ENCODE results near the gene CDK14. TPM values are rescaled to one million over a fixed set of nuclear protein-coding genes. Genes with fewer than 3 reads are reported as not detected.

CDK14 gene
- total and polyA plus RNA-seq, 2 donors (not counting 1 experiment from before 2014, with no cell fraction given), result 42.1 to 167 TPM

DNA sequence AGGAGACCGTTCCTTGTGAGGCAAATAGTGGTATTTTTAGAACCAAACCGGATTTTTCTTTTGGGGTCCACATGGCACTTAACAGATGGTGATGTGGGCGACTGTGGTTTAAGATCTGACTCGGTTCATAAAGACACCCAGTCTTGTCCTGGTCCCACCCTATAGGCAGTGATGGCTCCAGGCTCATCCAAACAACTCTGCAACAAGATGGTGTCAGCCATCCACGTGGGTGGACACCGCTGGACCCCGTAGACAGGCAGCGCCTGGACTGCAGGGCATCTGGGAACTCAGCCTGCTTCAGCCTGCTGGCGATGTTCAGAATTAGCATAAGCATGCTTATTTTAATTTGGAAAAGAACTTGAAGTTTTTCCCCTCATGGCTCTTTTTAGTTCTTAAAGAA, 409.7 kb downstream of the CDK14 start:
- no peaks in the 10 kb centered on the region for H3K27me3 Mint-ChIP-seq
- H3K36me3 ChIP-seq (replicated peaks in 1 of 2; ENCODE audit: control extremely low read depth in 1 of 2, control insufficient read depth in 1 of 2, extremely low read depth in 1 of 2, insufficient read depth in 2 of 2, low read length in 1 of 2), result peaks cover 3 to 13% of the 10 kb centered on the region in 2 experiments
- TF ChIP-seq, protein P1, sequence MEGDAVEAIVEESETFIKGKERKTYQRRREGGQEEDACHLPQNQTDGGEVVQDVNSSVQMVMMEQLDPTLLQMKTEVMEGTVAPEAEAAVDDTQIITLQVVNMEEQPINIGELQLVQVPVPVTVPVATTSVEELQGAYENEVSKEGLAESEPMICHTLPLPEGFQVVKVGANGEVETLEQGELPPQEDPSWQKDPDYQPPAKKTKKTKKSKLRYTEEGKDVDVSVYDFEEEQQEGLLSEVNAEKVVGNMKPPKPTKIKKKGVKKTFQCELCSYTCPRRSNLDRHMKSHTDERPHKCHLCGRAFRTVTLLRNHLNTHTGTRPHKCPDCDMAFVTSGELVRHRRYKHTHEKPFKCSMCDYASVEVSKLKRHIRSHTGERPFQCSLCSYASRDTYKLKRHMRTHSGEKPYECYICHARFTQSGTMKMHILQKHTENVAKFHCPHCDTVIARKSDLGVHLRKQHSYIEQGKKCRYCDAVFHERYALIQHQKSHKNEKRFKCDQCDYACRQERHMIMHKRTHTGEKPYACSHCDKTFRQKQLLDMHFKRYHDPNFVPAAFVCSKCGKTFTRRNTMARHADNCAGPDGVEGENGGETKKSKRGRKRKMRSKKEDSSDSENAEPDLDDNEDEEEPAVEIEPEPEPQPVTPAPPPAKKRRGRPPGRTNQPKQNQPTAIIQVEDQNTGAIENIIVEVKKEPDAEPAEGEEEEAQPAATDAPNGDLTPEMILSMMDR (IDR thresholded peaks at IDR 0.05), result no peak
- TF ChIP-seq EZH2 (IDR thresholded peaks at IDR 0.05; ENCODE audit: borderline replicate concordance, insufficient read depth, low read depth, low read length, poor library complexity, severe bottlenecking), result no peak
- no peak overlapping the region for H3K27ac Mint-ChIP-seq
- DNase-seq (no peak), ATAC-seq (ENCODE audit: low read depth) (no peak)
- H2AFZ ChIP-seq (ENCODE audit: insufficient read depth, low read depth, low read length, poor library complexity, severe bottlenecking), result no peak overlapping the region
- H3K4me1 ChIP-seq (ENCODE audit: control insufficient read depth in 2 of 2, insufficient read depth in 2 of 2, low read length in 2 of 2), result no peaks in the 10 kb centered on the region
- H3K4me3 Mint-ChIP-seq, result no peak overlapping the region
- H3K4me3 ChIP-seq (ENCODE audit: control extremely low read depth in 1 of 5, extremely low read depth in 1 of 5, insufficient read depth in 1 of 5, low read depth in 2 of 5, low read length in 4 of 5), result no peak overlapping the region
- H3K79me2 ChIP-seq (ENCODE audit: control insufficient read depth, insufficient read depth, low read length), result no peaks in the 10 kb centered on the region
- peaks cover 0 to 3% (median 0%) of the 10 kb centered on the region in 3 donors for H3K9me3 ChIP-seq (ENCODE audit: control extremely low read depth in 1 of 3, control insufficient read depth in 2 of 3, insufficient read depth in 1 of 3, low read length in 2 of 3)
- ChIA-PET POLR2A (no interaction called here), CTCF (no interaction called here)
- intact Hi-C loops (cut with micrococcal nuclease), result no loop called here
- H3K27ac ChIP-seq (ENCODE audit: low read length in 2 of 2), result no peak overlapping the region
- no peak overlapping the region for H3K9ac ChIP-seq (ENCODE audit: low read length)
- no peaks in the 10 kb centered on the region for H3K9me3 Mint-ChIP-seq (ENCODE audit: insufficient read depth)
- H3K4me1 Mint-ChIP-seq, result no peaks in the 10 kb centered on the region
- 90% methylated on average over 8 of the region's 9 CpGs for WGBS (ENCODE audit: insufficient coverage)
- H3K4me2 ChIP-seq (replicated peaks; ENCODE audit: low read depth, low read length, poor library complexity, severe bottlenecking), result no peak overlapping the region
- H4K20me1 ChIP-seq (ENCODE audit: control insufficient read depth, insufficient read depth, low read length, poor library complexity, severe bottlenecking), result no peaks in the 10 kb centered on the region
- no peaks in the 10 kb centered on the region for H3K27me3 ChIP-seq (replicated peaks in 1 of 4; ENCODE audit: control extremely low read depth in 1 of 4, control insufficient read depth in 3 of 4, insufficient read depth in 4 of 4, low read length in 3 of 4)

DNA sequence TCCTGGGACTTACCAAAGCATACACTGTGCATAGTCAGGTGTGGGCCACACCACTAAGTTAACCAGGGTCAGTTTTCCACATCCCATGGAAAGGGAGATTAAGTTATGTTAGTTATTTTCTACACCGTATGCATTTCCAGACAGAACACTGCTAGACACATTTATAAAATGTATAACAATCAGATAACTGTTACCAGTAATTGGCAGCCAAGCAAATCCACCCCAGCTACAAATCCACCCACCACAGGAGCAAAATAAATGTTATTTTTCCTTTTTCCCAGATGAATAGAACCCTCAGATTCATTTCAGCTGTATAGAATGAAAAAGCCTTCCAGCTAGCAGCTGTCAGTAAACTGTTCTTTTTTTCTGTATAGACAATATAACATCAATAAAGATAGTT, 411.2 kb downstream of the CDK14 start:
- CTCF ChIA-PET, result no interaction called here
- Histone ChIP-seq H3K4me2 (replicated peaks; ENCODE audit: low read depth, low read length, poor library complexity, severe bottlenecking) (no peak overlapping the region), H3K36me3 (replicated peaks in 1 of 2; ENCODE audit: control extremely low read depth in 1 of 2, control insufficient read depth in 1 of 2, extremely low read depth in 1 of 2, insufficient read depth in 2 of 2, low read length in 1 of 2) (peaks cover 3 to 9% of the 10 kb centered on the region in 2 experiments), H3K9ac (ENCODE audit: low read length) (no peak overlapping the region), H3K27me3 (replicated peaks in 1 of 4; ENCODE audit: control extremely low read depth in 1 of 4, control insufficient read depth in 3 of 4, insufficient read depth in 4 of 4, low read length in 3 of 4) (no peaks in the 10 kb centered on the region), H3K4me1 (ENCODE audit: control insufficient read depth in 2 of 2, insufficient read depth in 2 of 2, low read length in 2 of 2) (peaks cover 0 to 2% of the 10 kb centered on the region in 2 donors), H3K79me2 (ENCODE audit: control insufficient read depth, insufficient read depth, low read length) (no peaks in the 10 kb centered on the region), H3K27ac (ENCODE audit: low read length in 2 of 2) (no peak overlapping the region), H3K9me3 (ENCODE audit: control extremely low read depth in 1 of 3, control insufficient read depth in 2 of 3, insufficient read depth in 1 of 3, low read length in 2 of 3) (peaks cover 0 to 3% (median 0%) of the 10 kb centered on the region in 3 donors), H3K4me3 (ENCODE audit: control extremely low read depth in 1 of 5, extremely low read depth in 1 of 5, insufficient read depth in 1 of 5, low read depth in 2 of 5, low read length in 4 of 5) (no peak overlapping the region), H4K20me1 (ENCODE audit: control insufficient read depth, insufficient read depth, low read length, poor library complexity, severe bottlenecking) (no peaks in the 10 kb centered on the region), H2AFZ (ENCODE audit: insufficient read depth, low read depth, low read length, poor library complexity, severe bottlenecking) (no peak overlapping the region)
- H3K4me3 Mint-ChIP-seq, result no peak overlapping the region
- no CpG with 5 or more reads among the region's 1 CpG for WGBS (ENCODE audit: insufficient coverage)
- TF ChIP-seq, protein P1 (IDR thresholded peaks at IDR 0.05), result no peak
- TF ChIP-seq EZH2 (IDR thresholded peaks at IDR 0.05; ENCODE audit: borderline replicate concordance, insufficient read depth, low read depth, low read length, poor library complexity, severe bottlenecking), result no peak
- H3K4me1 Mint-ChIP-seq, result peaks cover 8% of the 10 kb centered on the region
- POLR2A ChIA-PET, result no interaction called here
- no peak overlapping the region for H3K27ac Mint-ChIP-seq
- ATAC-seq (ENCODE audit: low read depth) (no peak), DNase-seq (no peak)
- no peaks in the 10 kb centered on the region for H3K9me3 Mint-ChIP-seq (ENCODE audit: insufficient read depth)
- H3K27me3 Mint-ChIP-seq, result no peaks in the 10 kb centered on the region
- intact Hi-C loops (cut with micrococcal nuclease), result no loop called here
